ENCODE results near the gene SNX5.

Gene SNX5

GRCh38 chr20:17958373-17959256 is 10.0 kb downstream of the SNX5 start:
- Histone ChIP-seq H3K9me3 (replicated peaks in 1 of 11) (no peaks in the 10 kb centered on the region), H3K4me2 (peak overlapping the region; percentile 97 to 99 (median 98)), H3K9ac (peak overlapping the region; percentile 75 to 100 (median 99)), H3K27me3 (no peaks in the 10 kb centered on the region), H3K27ac (peak overlapping the region; percentile 95 to 100 (median 99); a peak in 21 of 22 replicates), H4K20me1 (peaks cover 65 to 100% (median 100%) of the 10 kb centered on the region in 11 experiments), H3K4me1 (peaks cover 98 to 100% (median 100%) of the 10 kb centered on the region in 10 experiments), H3K4me3 (peak overlapping the region in 9 of 10 experiments; percentile 14 to 99 (median 93); a peak in 15 of 20 replicates), H3K36me3 (peaks cover 30 to 59% (median 47%) of the 10 kb centered on the region in 11 experiments)
- no peak for TF ChIP-seq Cebpa-rat (IDR thresholded peaks at IDR 0.05)

GRCh38 chr20:17957505-17958363 is 10.9 kb downstream of the SNX5 start:
- Histone ChIP-seq H4K20me1 (peaks cover 73 to 100% (median 100%) of the 10 kb centered on the region in 11 experiments), H3K4me1 (peaks cover 96 to 100% (median 100%) of the 10 kb centered on the region in 10 experiments), H3K36me3 (peaks cover 39 to 59% (median 50%) of the 10 kb centered on the region in 11 experiments), H3K9me3 (replicated peaks in 1 of 11) (no peaks in the 10 kb centered on the region), H3K9ac (peak overlapping the region; percentile 26 to 100 (median 98)), H3K4me2 (peak overlapping the region; percentile 97 to 99 (median 98)), H3K27ac (peak overlapping the region; percentile 95 to 100 (median 99); a peak in 21 of 22 replicates), H3K27me3 (no peaks in the 10 kb centered on the region), H3K4me3 (peak overlapping the region in 4 of 10 experiments; percentile 46 to 97 (median 94); a peak in 6 of 20 replicates)
- no peak for TF ChIP-seq Cebpa-rat (IDR thresholded peaks at IDR 0.05)

- H3K4me3 ChIP-seq: peak overlapping the region in 9 of 10 experiments; percentile 25 to 97 (median 48); a peak in 16 of 20 replicates
- H3K36me3 ChIP-seq: peaks cover 54 to 74% (median 65%) of the 10 kb centered on the region in 11 experiments
- peak overlapping the region; percentile 44 to 100 (median 73) for H3K9ac ChIP-seq
- TF ChIP-seq Cebpa-rat (IDR thresholded peaks at IDR 0.05): peak in 2 of 11 experiments; percentile 43 to 79; a peak in 5 of 22 replicates
- H3K4me2 ChIP-seq: peak overlapping the region; percentile 97 to 99 (median 98)
- no peaks in the 10 kb centered on the region for H3K9me3 ChIP-seq (replicated peaks in 1 of 11)
- peak overlapping the region; percentile 41 to 100 (median 99); a peak in 21 of 22 replicates for H3K27ac ChIP-seq
- H4K20me1 ChIP-seq: peaks cover 81 to 100% (median 99%) of the 10 kb centered on the region in 11 experiments
- H3K27me3 ChIP-seq: no peaks in the 10 kb centered on the region
- H3K4me1 ChIP-seq: peaks cover 81 to 99% (median 88%) of the 10 kb centered on the region in 10 experiments
Observed at GRCh38 chr20:17956099-17956685, 12.4 kb downstream of the SNX5 start.

GRCh38 chr20:17955302-17955701 is 13.3 kb downstream of the SNX5 start:
- no peaks in the 10 kb centered on the region for H3K27me3 ChIP-seq
- H4K20me1 ChIP-seq: peaks cover 74 to 100% (median 99%) of the 10 kb centered on the region in 11 experiments
- H3K27ac ChIP-seq: peak overlapping the region; percentile 41 to 100 (median 99); a peak in 21 of 22 replicates
- peak overlapping the region; percentile 97 to 99 (median 98); a peak in 21 of 22 replicates for H3K4me2 ChIP-seq
- H3K36me3 ChIP-seq: peaks cover 63 to 80% (median 74%) of the 10 kb centered on the region in 11 experiments
- H3K9ac ChIP-seq: peak overlapping the region; percentile 44 to 100 (median 73); a peak in 16 of 22 replicates
- peak overlapping the region in 3 of 10 experiments; percentile 51 to 97 (median 95); a peak in 6 of 20 replicates for H3K4me3 ChIP-seq
- peaks cover 76 to 99% (median 84%) of the 10 kb centered on the region in 10 experiments for H3K4me1 ChIP-seq
- H3K9me3 ChIP-seq (replicated peaks in 1 of 11): no peaks in the 10 kb centered on the region
- no peak for TF ChIP-seq Cebpa-rat (IDR thresholded peaks at IDR 0.05)

GRCh38 chr20:17953935-17954334 is 14.7 kb downstream of the SNX5 start:
- Histone ChIP-seq H3K36me3 (peaks cover 77 to 90% (median 85%) of the 10 kb centered on the region in 11 experiments), H3K27me3 (no peaks in the 10 kb centered on the region), H3K4me1 (peaks cover 64 to 99% (median 83%) of the 10 kb centered on the region in 10 experiments), H3K4me2 (peak overlapping the region in 10 of 11 experiments; percentile 19 to 98 (median 97); a peak in 16 of 22 replicates), H3K9me3 (replicated peaks in 1 of 11) (no peaks in the 10 kb centered on the region), H3K4me3 (no peak overlapping the region), H3K9ac (peak overlapping the region in 3 of 11 experiments; percentile 7 to 99 (median 98); a peak in 4 of 22 replicates), H4K20me1 (peaks cover 75 to 100% (median 99%) of the 10 kb centered on the region in 11 experiments), H3K27ac (peak overlapping the region in 5 of 11 experiments; percentile 99 to 100 (median 99); a peak in 9 of 22 replicates)
- TF ChIP-seq Cebpa-rat (IDR thresholded peaks at IDR 0.05): no peak

GRCh38 chr20:17952692-17953684 is 15.6 kb downstream of the SNX5 start:
- peaks cover 86 to 100% (median 95%) of the 10 kb centered on the region in 11 experiments for H3K36me3 ChIP-seq
- H4K20me1 ChIP-seq: peaks cover 67 to 100% (median 96%) of the 10 kb centered on the region in 11 experiments
- peak overlapping the region in 10 of 11 experiments; percentile 19 to 98 (median 69); a peak in 14 of 22 replicates for H3K4me2 ChIP-seq
- no peaks in the 10 kb centered on the region for H3K27me3 ChIP-seq
- H3K27ac ChIP-seq: peak overlapping the region in 5 of 11 experiments; percentile 4 to 100 (median 99); a peak in 6 of 22 replicates
- H3K9me3 ChIP-seq (replicated peaks in 1 of 11): no peaks in the 10 kb centered on the region
- H3K4me3 ChIP-seq: no peak overlapping the region
- no peak for TF ChIP-seq Cebpa-rat (IDR thresholded peaks at IDR 0.05)
- peaks cover 60 to 99% (median 79%) of the 10 kb centered on the region in 10 experiments for H3K4me1 ChIP-seq
- H3K9ac ChIP-seq: peak overlapping the region in 1 of 11 experiments; percentile 99; a peak in 2 of 22 replicates

- H3K4me1 ChIP-seq: peaks cover 54 to 99% (median 75%) of the 10 kb centered on the region in 10 experiments
- no peaks in the 10 kb centered on the region for H3K27me3 ChIP-seq
- peaks cover 52 to 100% (median 96%) of the 10 kb centered on the region in 11 experiments for H4K20me1 ChIP-seq
- H3K36me3 ChIP-seq: peaks cover 98 to 100% (median 100%) of the 10 kb centered on the region in 11 experiments
- H3K4me3 ChIP-seq: no peak overlapping the region
- no peak overlapping the region for H3K9ac ChIP-seq
- no peak for TF ChIP-seq Cebpa-rat (IDR thresholded peaks at IDR 0.05)
- H3K4me2 ChIP-seq: 0 out of 22 replicates have a peak overlapping the region, but pooled peaks of 1 of the 11 experiments have one; percentile 3
- peak overlapping the region in 1 of 11 experiments; percentile 30; a peak in 1 of 22 replicates for H3K27ac ChIP-seq
- H3K9me3 ChIP-seq (replicated peaks in 1 of 11): no peaks in the 10 kb centered on the region
Observed at GRCh38 chr20:17951323-17951722, 17.3 kb downstream of the SNX5 start.
